Measurements from ENCODE around the gene MRPL40. TPM values are rescaled to one million over a fixed set of nuclear protein-coding genes. Genes with fewer than 3 reads are reported as not detected.
A peak's percentile ranks its signal among the peaks of the same experiment; 100 is the strongest.

The MRPL40 gene
- total and polyA plus RNA-seq, 2 of the 13 experiments (the other 11 are each of a cell fraction or from before 2014, with no cell fraction given), result 42.7 to 79.7 TPM

DNA sequence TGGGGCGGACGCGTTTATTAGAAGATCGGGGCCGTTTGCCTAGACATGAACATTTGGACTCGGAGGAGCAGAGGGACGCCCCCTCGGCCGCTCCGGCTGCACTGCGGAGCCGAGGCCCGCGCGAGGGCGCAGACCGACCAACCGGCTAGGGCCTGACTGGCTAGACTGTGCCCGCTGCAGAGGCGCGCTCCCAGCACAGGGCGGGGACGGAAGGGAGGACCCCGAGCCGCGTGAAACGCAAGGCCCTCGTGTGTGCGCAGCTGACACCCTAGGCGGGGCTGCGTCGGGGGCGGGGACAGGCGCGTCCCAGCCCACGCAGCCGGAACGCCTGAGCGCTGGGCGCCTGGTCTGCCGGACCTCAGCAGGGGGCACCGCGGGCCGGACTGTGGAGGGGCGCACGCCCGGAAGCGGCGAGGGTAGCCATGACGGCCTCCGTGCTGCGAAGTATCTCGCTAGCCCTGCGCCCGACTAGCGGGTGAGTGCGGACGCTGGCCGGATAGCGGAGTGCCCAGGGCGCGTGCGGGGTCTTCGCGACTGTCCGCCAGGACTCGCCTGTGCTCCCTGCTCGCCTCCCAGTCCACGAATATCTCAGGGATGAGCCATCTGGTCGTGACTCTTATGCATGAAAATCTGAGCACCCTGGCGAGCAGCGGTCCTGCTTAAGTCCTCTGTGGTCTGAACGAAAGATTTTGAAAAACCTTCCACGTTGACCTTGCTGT is at the start of gene MRPL40 (continued):
- TF ChIP-seq ZNF841 (CRISPR knock-in tag; IDR thresholded peaks at IDR 0.05; ENCODE audit: borderline replicate concordance) (no peak; the same call in 1 of the 2 replicates), KDM3A (CRISPR knock-in tag; IDR thresholded peaks at IDR 0.05; ENCODE audit: low read depth) (peak; percentile 99), ZNF614 (CRISPR knock-in tag; IDR thresholded peaks at IDR 0.05; ENCODE audit: borderline replicate concordance) (peak; percentile 99), KIAA2018 (CRISPR knock-in tag; IDR thresholded peaks at IDR 0.05; ENCODE audit: borderline replicate concordance) (0 out of 2 replicates have a peak, but pooled peaks have one; percentile 39), TBX2 (CRISPR knock-in tag; IDR thresholded peaks at IDR 0.05; ENCODE audit: borderline replicate concordance) (peak; percentile 96), YY1 (IDR thresholded peaks at IDR 0.05; ENCODE audit: insufficient read depth, insufficient replicate concordance, low read depth, low read length) (peak; percentile 94), NR2F1 (CRISPR knock-in tag; IDR thresholded peaks at IDR 0.05) (no peak), ZNF136 (CRISPR knock-in tag; IDR thresholded peaks at IDR 0.05; ENCODE audit: low read depth) (peak; percentile 89), ZNF205 (CRISPR knock-in tag; IDR thresholded peaks at IDR 0.05) (peak; percentile 96)
- TF ChIP-seq, protein P1, sequence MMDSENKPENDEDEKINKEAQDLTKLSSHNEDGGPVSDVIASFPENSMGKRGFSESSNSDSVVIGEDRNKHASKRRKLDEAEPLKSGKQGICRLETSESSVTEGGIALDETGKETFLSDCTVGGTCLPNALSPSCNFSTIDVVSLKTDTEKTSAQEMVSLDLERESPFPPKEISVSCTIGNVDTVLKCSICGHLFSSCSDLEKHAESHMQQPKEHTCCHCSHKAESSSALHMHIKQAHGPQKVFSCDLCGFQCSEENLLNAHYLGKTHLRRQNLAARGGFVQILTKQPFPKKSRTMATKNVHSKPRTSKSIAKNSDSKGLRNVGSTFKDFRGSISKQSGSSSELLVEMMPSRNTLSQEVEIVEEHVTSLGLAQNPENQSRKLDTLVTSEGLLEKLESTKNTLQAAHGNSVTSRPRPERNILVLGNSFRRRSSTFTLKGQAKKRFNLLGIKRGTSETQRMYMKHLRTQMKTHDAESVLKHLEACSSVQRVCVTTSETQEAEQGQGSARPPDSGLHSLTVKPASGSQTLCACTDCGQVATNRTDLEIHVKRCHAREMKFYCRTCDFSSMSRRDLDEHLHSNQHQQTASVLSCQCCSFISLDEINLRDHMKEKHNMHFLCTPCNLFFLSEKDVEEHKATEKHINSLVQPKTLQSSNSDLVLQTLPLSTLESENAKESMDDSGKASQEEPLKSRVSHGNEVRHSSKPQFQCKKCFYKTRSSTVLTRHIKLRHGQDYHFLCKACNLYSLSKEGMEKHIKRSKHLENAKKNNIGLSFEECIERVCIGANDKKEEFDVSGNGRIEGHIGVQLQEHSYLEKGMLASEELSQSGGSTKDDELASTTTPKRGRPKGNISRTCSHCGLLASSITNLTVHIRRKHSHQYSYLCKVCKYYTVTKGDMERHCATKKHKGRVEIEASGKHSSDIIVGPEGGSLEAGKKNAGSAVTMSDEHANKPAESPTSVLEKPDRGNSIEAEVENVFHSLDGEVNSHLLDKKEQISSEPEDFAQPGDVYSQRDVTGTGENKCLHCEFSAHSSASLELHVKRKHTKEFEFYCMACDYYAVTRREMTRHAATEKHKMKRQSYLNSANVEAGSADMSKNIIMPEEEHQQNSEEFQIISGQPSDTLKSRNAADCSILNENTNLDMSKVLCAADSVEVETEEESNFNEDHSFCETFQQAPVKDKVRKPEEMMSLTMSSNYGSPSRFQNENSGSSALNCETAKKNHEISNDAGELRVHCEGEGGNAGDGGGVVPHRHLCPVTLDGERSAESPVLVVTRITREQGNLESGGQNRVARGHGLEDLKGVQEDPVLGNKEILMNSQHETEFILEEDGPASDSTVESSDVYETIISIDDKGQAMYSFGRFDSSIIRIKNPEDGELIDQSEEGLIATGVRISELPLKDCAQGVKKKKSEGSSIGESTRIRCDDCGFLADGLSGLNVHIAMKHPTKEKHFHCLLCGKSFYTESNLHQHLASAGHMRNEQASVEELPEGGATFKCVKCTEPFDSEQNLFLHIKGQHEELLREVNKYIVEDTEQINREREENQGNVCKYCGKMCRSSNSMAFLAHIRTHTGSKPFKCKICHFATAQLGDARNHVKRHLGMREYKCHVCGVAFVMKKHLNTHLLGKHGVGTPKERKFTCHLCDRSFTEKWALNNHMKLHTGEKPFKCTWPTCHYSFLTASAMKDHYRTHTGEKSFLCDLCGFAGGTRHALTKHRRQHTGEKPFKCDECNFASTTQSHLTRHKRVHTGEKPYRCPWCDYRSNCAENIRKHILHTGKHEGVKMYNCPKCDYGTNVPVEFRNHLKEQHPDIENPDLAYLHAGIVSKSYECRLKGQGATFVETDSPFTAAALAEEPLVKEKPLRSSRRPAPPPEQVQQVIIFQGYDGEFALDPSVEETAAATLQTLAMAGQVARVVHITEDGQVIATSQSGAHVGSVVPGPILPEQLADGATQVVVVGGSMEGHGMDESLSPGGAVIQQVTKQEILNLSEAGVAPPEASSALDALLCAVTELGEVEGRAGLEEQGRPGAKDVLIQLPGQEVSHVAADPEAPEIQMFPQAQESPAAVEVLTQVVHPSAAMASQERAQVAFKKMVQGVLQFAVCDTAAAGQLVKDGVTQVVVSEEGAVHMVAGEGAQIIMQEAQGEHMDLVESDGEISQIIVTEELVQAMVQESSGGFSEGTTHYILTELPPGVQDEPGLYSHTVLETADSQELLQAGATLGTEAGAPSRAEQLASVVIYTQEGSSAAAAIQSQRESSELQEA (CRISPR knock-in tag; IDR thresholded peaks at IDR 0.05; ENCODE audit: not compliant biosample characterization), result peak; percentile 62
